Measurements from ENCODE around the gene NCKAP5L.

NCKAP5L gene

GRCh38 chr12:49831717-49832116 is 3.5 kb upstream of the NCKAP5L start:
- Histone ChIP-seq H3K27me3 (ENCODE audit: low read length) (no peaks in the 10 kb centered on the region), H3K4me3 (ENCODE audit: insufficient read depth, low read length, poor library complexity, severe bottlenecking) (no peak overlapping the region), H3K9me2 (replicated peaks; ENCODE audit: insufficient read depth, low read length) (no peaks in the 10 kb centered on the region), H4K20me1 (ENCODE audit: low read depth, low read length) (no peaks in the 10 kb centered on the region), H3K9me3 (ENCODE audit: insufficient read depth, low read length) (no peaks in the 10 kb centered on the region), H3K4me2 (ENCODE audit: low read depth, low read length, poor library complexity, severe bottlenecking) (no peak overlapping the region), H3K27ac (ENCODE audit: low read depth, low read length) (no peak overlapping the region), H3F3A (ENCODE audit: insufficient read depth) (no peaks in the 10 kb centered on the region), H2AFZ (ENCODE audit: low read depth, low read length, severe bottlenecking) (no peak overlapping the region), H3K9ac (ENCODE audit: low read length) (no peak overlapping the region), H3K79me2 (ENCODE audit: insufficient read depth, low read length) (no peaks in the 10 kb centered on the region), H3K36me3 (ENCODE audit: low read length) (no peaks in the 10 kb centered on the region)
- TF ChIP-seq CTCF (IDR thresholded peaks at IDR 0.05; ENCODE audit: insufficient read depth, low read length, poor library complexity, severe bottlenecking) (no peak), EZH2phosphoT487 (conservative IDR thresholded peaks at IDR 0.05; ENCODE audit: low read length) (no peak)

- Histone ChIP-seq H3K9me3 (ENCODE audit: insufficient read depth, low read length) (no peaks in the 10 kb centered on the region), H2AFZ (ENCODE audit: low read depth, low read length, severe bottlenecking) (no peak overlapping the region), H3K27ac (ENCODE audit: low read depth, low read length) (no peak overlapping the region), H4K20me1 (ENCODE audit: low read depth, low read length) (no peaks in the 10 kb centered on the region), H3K9me2 (replicated peaks; ENCODE audit: insufficient read depth, low read length) (no peaks in the 10 kb centered on the region), H3K4me3 (ENCODE audit: insufficient read depth, low read length, poor library complexity, severe bottlenecking) (peak overlapping the region; percentile 71), H3K9ac (ENCODE audit: low read length) (peak overlapping the region; percentile 59; the same call in 1 of the 2 replicates), H3K27me3 (ENCODE audit: low read length) (no peaks in the 10 kb centered on the region), H3K36me3 (ENCODE audit: low read length) (no peaks in the 10 kb centered on the region), H3K4me2 (ENCODE audit: low read depth, low read length, poor library complexity, severe bottlenecking) (peak overlapping the region; percentile 78), H3K79me2 (ENCODE audit: insufficient read depth, low read length) (no peaks in the 10 kb centered on the region), H3F3A (ENCODE audit: insufficient read depth) (no peaks in the 10 kb centered on the region)
- TF ChIP-seq CTCF (IDR thresholded peaks at IDR 0.05; ENCODE audit: insufficient read depth, low read length, poor library complexity, severe bottlenecking) (no peak), EZH2phosphoT487 (conservative IDR thresholded peaks at IDR 0.05; ENCODE audit: low read length) (no peak)
These were observed 663 bp downstream of the NCKAP5L start for GRCh38 chr12:49827401-49828099.

- Histone ChIP-seq H3K27me3 (ENCODE audit: low read length) (no peaks in the 10 kb centered on the region), H3K9ac (ENCODE audit: low read length) (no peak overlapping the region), H3K4me3 (ENCODE audit: insufficient read depth, low read length, poor library complexity, severe bottlenecking) (no peak overlapping the region), H3K9me2 (replicated peaks; ENCODE audit: insufficient read depth, low read length) (no peaks in the 10 kb centered on the region), H4K20me1 (ENCODE audit: low read depth, low read length) (no peaks in the 10 kb centered on the region), H2AFZ (ENCODE audit: low read depth, low read length, severe bottlenecking) (no peak overlapping the region), H3K36me3 (ENCODE audit: low read length) (no peaks in the 10 kb centered on the region), H3K27ac (ENCODE audit: low read depth, low read length) (no peak overlapping the region), H3F3A (ENCODE audit: insufficient read depth) (no peaks in the 10 kb centered on the region), H3K4me2 (ENCODE audit: low read depth, low read length, poor library complexity, severe bottlenecking) (peak overlapping the region; percentile 78), H3K79me2 (ENCODE audit: insufficient read depth, low read length) (no peaks in the 10 kb centered on the region), H3K9me3 (ENCODE audit: insufficient read depth, low read length) (no peaks in the 10 kb centered on the region)
- no peak for TF ChIP-seq EZH2phosphoT487 (conservative IDR thresholded peaks at IDR 0.05; ENCODE audit: low read length)
These were observed 1.2 kb downstream of the NCKAP5L start for GRCh38 chr12:49827051-49827400.

- Histone ChIP-seq H3K9me2 (replicated peaks; ENCODE audit: insufficient read depth, low read length) (no peaks in the 10 kb centered on the region), H3K4me2 (ENCODE audit: low read depth, low read length, poor library complexity, severe bottlenecking) (no peak overlapping the region), H4K20me1 (ENCODE audit: low read depth, low read length) (no peaks in the 10 kb centered on the region), H3K36me3 (ENCODE audit: low read length) (no peaks in the 10 kb centered on the region), H3K9ac (ENCODE audit: low read length) (no peak overlapping the region), H3F3A (ENCODE audit: insufficient read depth) (no peaks in the 10 kb centered on the region), H3K27me3 (ENCODE audit: low read length) (no peaks in the 10 kb centered on the region), H2AFZ (ENCODE audit: low read depth, low read length, severe bottlenecking) (no peak overlapping the region), H3K4me3 (ENCODE audit: insufficient read depth, low read length, poor library complexity, severe bottlenecking) (no peak overlapping the region), H3K27ac (ENCODE audit: low read depth, low read length) (no peak overlapping the region), H3K79me2 (ENCODE audit: insufficient read depth, low read length) (no peaks in the 10 kb centered on the region), H3K9me3 (ENCODE audit: insufficient read depth, low read length) (no peaks in the 10 kb centered on the region)
- TF ChIP-seq EZH2phosphoT487 (conservative IDR thresholded peaks at IDR 0.05; ENCODE audit: low read length): no peak
- TF ChIP-seq CTCF (IDR thresholded peaks at IDR 0.05; ENCODE audit: insufficient read depth, low read length, poor library complexity, severe bottlenecking): no peak
These were observed 2.2 kb downstream of the NCKAP5L start for GRCh38 chr12:49825971-49826421.

All from SU-DHL-6 (cell line).